Measurements from ENCODE around the gene ADSS1. TPM values are rescaled to one million over a fixed set of nuclear protein-coding genes. Genes with fewer than 3 reads are reported as not detected.

The ADSS1 gene
- total and polyA plus RNA-seq, 10 donors: 2.7 to 11.7 (median 5.1) TPM

DNA sequence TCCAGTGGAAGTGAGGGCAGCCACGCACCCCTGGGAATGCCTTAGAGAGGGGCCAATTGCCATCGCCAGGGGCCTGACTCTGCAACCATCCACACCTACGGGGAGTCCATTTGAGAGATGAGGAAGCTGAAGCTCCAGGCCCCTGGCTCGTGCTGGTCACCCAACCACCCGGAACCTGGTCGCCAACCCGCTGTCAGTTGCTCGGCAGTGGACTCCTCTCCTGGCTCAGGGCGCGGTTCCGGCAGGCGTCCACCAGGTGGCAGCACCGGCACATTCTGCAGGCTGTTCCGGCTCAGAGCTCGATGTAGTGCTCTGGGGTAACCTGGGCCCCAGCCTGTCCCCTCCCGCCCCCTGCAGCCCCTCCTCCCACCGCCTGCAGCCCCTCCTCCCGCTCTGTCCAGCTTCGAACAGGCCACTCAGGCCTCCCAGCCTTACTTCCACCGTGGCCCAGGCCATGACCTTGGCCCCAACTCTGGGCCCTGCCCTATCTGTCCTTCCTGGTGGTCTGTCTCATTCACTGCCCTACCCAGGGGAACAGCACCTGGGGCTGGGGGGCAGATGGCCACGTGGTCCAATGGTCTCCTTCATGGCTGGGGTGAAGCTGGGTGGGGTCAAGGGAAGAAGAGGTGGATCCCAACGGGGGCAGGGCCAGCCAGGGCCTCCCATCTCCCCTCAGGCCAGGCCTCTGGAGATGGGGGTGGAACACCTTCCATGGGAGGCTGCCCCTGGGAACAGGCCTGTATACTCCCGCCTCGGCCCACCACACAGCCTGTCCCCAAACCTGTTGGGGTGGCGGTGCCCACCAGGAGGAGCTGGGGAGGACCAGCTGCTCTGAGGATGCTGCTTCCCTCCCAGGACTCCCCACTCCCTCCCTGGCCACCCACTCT is 44.7 kb downstream of the ADSS1 start:
- 11 to 18% (median 15%) methylated on average over 14 to 25 of the region's 25 CpGs for WGBS, 5 donors
- DNase-seq: peak; percentile 98

DNA sequence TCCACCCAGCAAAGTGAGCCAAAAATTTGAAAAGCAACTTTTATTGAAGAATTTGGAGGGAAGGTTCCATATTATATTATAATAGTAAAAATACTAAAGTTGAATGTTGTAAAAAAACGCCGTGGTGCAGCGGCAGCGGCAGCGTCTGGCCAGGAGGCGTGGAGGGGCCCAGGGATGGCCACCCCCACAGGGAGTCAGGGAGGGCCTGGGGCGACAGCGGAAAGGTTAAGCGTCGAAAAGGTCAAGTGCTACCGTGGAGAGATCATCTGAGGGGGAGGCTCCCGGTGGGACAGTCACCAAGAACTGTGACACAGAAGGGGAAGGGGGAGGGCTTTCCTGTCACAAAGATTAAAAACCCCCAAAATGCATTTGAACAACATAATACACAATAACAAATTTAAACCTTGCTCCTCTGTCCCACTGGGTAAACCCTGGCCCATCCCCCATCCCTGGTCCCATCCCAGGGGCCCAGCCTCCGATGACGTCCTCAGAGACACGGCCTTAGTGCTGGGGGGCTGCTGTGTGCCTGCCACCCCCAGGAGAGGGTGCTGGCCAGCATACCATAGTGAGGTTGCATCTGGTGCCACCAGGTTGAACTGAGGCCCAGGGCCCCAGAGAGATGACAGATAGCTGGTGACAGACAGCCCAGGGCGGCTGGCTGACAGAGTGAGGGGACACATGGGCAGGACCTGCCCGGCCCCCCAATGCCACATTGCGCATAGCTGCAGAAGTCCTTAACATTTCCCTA is 45.5 kb downstream of the ADSS1 start:
- Histone ChIP-seq H3K9me3 (peaks cover 0 to 12% (median 6%) of the 10 kb centered on the region in 8 donors), H3K36me3 (peaks cover 0 to 52% (median 39%) of the 10 kb centered on the region in 6 donors), H3K27me3 (replicated peaks in 1 of 7) (no peaks in the 10 kb centered on the region), H3K27ac (peak overlapping the region in 6 of 8 donors; percentile 27 to 74 (median 56)), H3K4me3 (no peak overlapping the region), H3K4me1 (peaks cover 13 to 46% (median 30%) of the 10 kb centered on the region in 6 donors)
- intact Hi-C loops (cut with DNase I; ENCODE audit: low total_unique reads): loop anchor here (2.0 kb wide), 1 partner anchor 55 kb away; no protein-coding TSS in a partner anchor
- DNase-seq: no peak
- TF ChIP-seq POLR2A (IDR thresholded peaks at IDR 0.05) (no peak), POLR2AphosphoS5 (IDR thresholded peaks at IDR 0.05) (peak in 2 of 3 donors; percentile 5 to 37)
- TF ChIP-seq, protein P1, sequence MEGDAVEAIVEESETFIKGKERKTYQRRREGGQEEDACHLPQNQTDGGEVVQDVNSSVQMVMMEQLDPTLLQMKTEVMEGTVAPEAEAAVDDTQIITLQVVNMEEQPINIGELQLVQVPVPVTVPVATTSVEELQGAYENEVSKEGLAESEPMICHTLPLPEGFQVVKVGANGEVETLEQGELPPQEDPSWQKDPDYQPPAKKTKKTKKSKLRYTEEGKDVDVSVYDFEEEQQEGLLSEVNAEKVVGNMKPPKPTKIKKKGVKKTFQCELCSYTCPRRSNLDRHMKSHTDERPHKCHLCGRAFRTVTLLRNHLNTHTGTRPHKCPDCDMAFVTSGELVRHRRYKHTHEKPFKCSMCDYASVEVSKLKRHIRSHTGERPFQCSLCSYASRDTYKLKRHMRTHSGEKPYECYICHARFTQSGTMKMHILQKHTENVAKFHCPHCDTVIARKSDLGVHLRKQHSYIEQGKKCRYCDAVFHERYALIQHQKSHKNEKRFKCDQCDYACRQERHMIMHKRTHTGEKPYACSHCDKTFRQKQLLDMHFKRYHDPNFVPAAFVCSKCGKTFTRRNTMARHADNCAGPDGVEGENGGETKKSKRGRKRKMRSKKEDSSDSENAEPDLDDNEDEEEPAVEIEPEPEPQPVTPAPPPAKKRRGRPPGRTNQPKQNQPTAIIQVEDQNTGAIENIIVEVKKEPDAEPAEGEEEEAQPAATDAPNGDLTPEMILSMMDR (IDR thresholded peaks at IDR 0.05 in 8 of 11, conservative IDR thresholded peaks at IDR 0.05 in 3 of 11): no peak
- 80 to 83% (median 82%) methylated on average over 17 to 18 of the region's 18 CpGs for WGBS, 5 donors

More for the DNA sequence above, 44.7 kb downstream of the ADSS1 start:
- peaks cover 0 to 12% (median 6%) of the 10 kb centered on the region in 8 donors for H3K9me3 ChIP-seq
- H3K36me3 ChIP-seq: peaks cover 0 to 44% (median 34%) of the 10 kb centered on the region in 6 donors
- H3K4me1 ChIP-seq: peaks cover 13 to 46% (median 30%) of the 10 kb centered on the region in 6 donors
- intact Hi-C loops (cut with DNase I; ENCODE audit: low total_unique reads): loop anchor here (2.0 kb wide), 1 partner anchor 56 kb away; no protein-coding TSS in a partner anchor
- peak overlapping the region in 6 of 8 donors; percentile 27 to 74 (median 56) for H3K27ac ChIP-seq
- no peak for TF ChIP-seq POLR2A (IDR thresholded peaks at IDR 0.05)
- TF ChIP-seq, protein P1 (IDR thresholded peaks at IDR 0.05 in 8 of 11, conservative IDR thresholded peaks at IDR 0.05 in 3 of 11): peak; percentile 82 to 98 (median 98)
- peak; percentile 72 to 83 (median 75) for TF ChIP-seq POLR2AphosphoS5 (IDR thresholded peaks at IDR 0.05)
- no peaks in the 10 kb centered on the region for H3K27me3 ChIP-seq (replicated peaks in 1 of 7)
- no peak overlapping the region for H3K4me3 ChIP-seq

DNA sequence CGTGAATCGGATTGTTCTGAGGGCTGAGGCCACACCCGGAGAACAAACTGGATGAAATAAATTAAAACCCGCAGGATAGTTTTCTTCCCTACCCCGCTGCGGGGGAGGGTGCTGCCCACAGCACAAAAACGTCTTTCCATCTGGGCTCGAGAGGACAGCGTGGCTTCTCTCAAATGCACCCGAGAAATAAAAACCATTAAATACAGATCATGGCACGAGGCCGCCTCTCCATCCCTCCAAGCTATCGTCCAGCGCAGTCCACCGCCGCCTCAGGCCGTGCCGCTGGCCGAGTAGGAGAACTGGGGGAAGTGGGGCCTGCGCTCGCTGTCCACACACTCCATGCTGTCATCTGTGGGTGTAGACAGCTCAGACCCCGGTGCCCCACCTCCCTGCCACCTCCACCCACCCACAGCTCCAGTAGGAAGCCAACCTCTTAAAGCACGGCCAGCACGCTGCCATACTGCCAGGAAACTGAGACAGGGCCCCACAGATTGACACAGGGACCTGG is 46.1 kb downstream of the ADSS1 start:
- Histone ChIP-seq H3K27me3 (replicated peaks in 1 of 7) (no peaks in the 10 kb centered on the region), H3K36me3 (peaks cover 0 to 59% (median 46%) of the 10 kb centered on the region in 6 donors), H3K9me3 (peaks cover 0 to 12% (median 6%) of the 10 kb centered on the region in 8 donors), H3K4me1 (peaks cover 13 to 46% (median 30%) of the 10 kb centered on the region in 6 donors), H3K4me3 (no peak overlapping the region), H3K27ac (no peak overlapping the region)
- TF ChIP-seq, protein P1 (IDR thresholded peaks at IDR 0.05 in 8 of 11, conservative IDR thresholded peaks at IDR 0.05 in 3 of 11): no peak
- TF ChIP-seq POLR2A (IDR thresholded peaks at IDR 0.05): no peak
- TF ChIP-seq POLR2AphosphoS5 (IDR thresholded peaks at IDR 0.05): no peak
- no peak for DNase-seq
- intact Hi-C loops (cut with DNase I; ENCODE audit: low total_unique reads): no loop called here
- 85 to 89% (median 88%) methylated on average over 24 of the region's 24 CpGs for WGBS, 5 donors
